Prostate gland (tissue), 2 donors: ENCODE data around the gene FBLIM1. TPM values are rescaled to one million over a fixed set of nuclear protein-coding genes. Genes with fewer than 3 reads are reported as not detected.

Source experiments
- DNase-seq: peaks from one replicate; pipeline ENCODE4 v3.0.0-alpha.2; 2019; ENCODE audit warnings: low spot score
- H3K27ac ChIP-seq, 2 donors: fragments of 200-600 bp; sonication (generic); 2 replicates each; pipeline ENCODE4 v1.5.1; 2017 to 2019
- H3K27me3 ChIP-seq: fragments of 200-600 bp; sonication (generic); replicated peaks from 2 replicates; pipeline ENCODE4 v1.5.1; 2019; ENCODE audit not compliant: insufficient read depth
- H3K36me3 ChIP-seq, 2 donors: fragments of 200-600 bp; sonication (generic); 1 replicate in 1 of 2; 2 replicates in 1 of 2; pipeline versions ENCODE4 v1.5.1 to v1.8.1; 2017 to 2019
- H3K4me1 ChIP-seq: fragments of 200-600 bp; sonication (generic); replicated peaks from 2 replicates; pipeline ENCODE4 v1.5.1; 2019
- H3K4me3 ChIP-seq, 2 donors: fragments of 200-600 bp; sonication (generic); 2 replicates each; pipeline ENCODE4 v1.5.1; 2017 to 2019
- H3K9me3 ChIP-seq: fragments of 200-600 bp; sonication (generic); 2 replicates; pipeline ENCODE4 v1.5.1; 2017
- CTCF ChIP-seq, 4 experiments: fragments of 200-600 bp in 2 of 4; fragments of 450-650 bp in 2 of 4; sonication (generic) in 2 of 4; IDR thresholded peaks; 1 replicate in 3 of 4; 2 replicates in 1 of 4; pipeline ENCODE4 v1.5.1; 2016 to 2019; ENCODE audit warnings: antibody characterized with exemption in 4 of 4, mild to moderate bottlenecking in 2 of 4, moderate library complexity in 2 of 4
- POLR2A ChIP-seq: fragments of 450-650 bp; IDR thresholded peaks from one replicate; pipeline ENCODE4 v1.6.1; 2016; ENCODE audit warnings: antibody characterized with exemption, mild to moderate bottlenecking
- POLR2AphosphoS5 ChIP-seq: sonication (generic); formaldehyde crosslinking; IDR thresholded peaks from one replicate; pipeline ENCODE4 v1.6.1; 2017; ENCODE audit warnings: antibody characterized with exemption
- WGBS: methylation state at CpG from one replicate; pipeline ENCODE4 v1.1.5; 2018; 5-methylcytosine and 5-hydroxymethylcytosine counted together
- intact Hi-C: fragments of 100-400 bp; cut with DNase I; formaldehyde crosslinking; loops from one replicate; pipeline ENCODE4 v1.14.2; 2022
- total RNA-seq, 2 donors: library from RNA; depleted of rRNA; stranded (reverse); fragments of >200 nt; gene quantifications; one replicate each; pipeline ENCODE4 v1.1.0, GENCODE V29; 2016

FBLIM1 gene
- total RNA-seq, 2 donors from 2014 or later: 33.1 to 111 TPM

- intact Hi-C loops: no loop called here
Measured at GRCh38 chr1:15733218-15733725, 25.3 kb upstream of the FBLIM1 start.

GRCh38 chr1:15733726-15734226, 24.8 kb upstream of the FBLIM1 start:
- H3K4me1 ChIP-seq: peaks cover 6% of the 10 kb centered on the region
- no peak overlapping the region for H3K27ac ChIP-seq
- DNase-seq: no peak
- H3K4me3 ChIP-seq: no peak overlapping the region
- H3K27me3 ChIP-seq: no peaks in the 10 kb centered on the region
- no peak for TF ChIP-seq POLR2A
- TF ChIP-seq CTCF (IDR thresholded peaks at IDR 0.05): no peak
- no peak for TF ChIP-seq POLR2AphosphoS5
- intact Hi-C loops: no loop called here
- 96% methylated on average over 25 of the region's 27 CpGs for WGBS
- peaks cover 0 to 16% of the 10 kb centered on the region in 2 donors for H3K36me3 ChIP-seq
- no peaks in the 10 kb centered on the region for H3K9me3 ChIP-seq

More at GRCh38 chr1:15733218-15733725, 25.3 kb upstream of the FBLIM1 start:
- Histone ChIP-seq H3K9me3 (no peaks in the 10 kb centered on the region), H3K27ac (no peak overlapping the region), H3K4me3 (no peak overlapping the region), H3K36me3 (peaks cover 0 to 16% of the 10 kb centered on the region in 2 donors), H3K27me3 (no peaks in the 10 kb centered on the region), H3K4me1 (peaks cover 6% of the 10 kb centered on the region)
- TF ChIP-seq CTCF (IDR thresholded peaks at IDR 0.05) (no peak), POLR2A (no peak), POLR2AphosphoS5 (no peak)
- no peak for DNase-seq
- WGBS: 87% methylated on average over 9 of the region's 11 CpGs

GRCh38 chr1:15734296-15734695, 24.3 kb upstream of the FBLIM1 start:
- no peak overlapping the region for H3K4me3 ChIP-seq
- no peak for DNase-seq
- H3K4me1 ChIP-seq: peaks cover 6% of the 10 kb centered on the region
- 78% methylated on average over 13 of the region's 13 CpGs for WGBS
- no peak for TF ChIP-seq POLR2AphosphoS5
- TF ChIP-seq CTCF (IDR thresholded peaks at IDR 0.05): no peak
- no peak for TF ChIP-seq POLR2A
- H3K9me3 ChIP-seq: no peaks in the 10 kb centered on the region
- peaks cover 0 to 16% of the 10 kb centered on the region in 2 donors for H3K36me3 ChIP-seq
- no peaks in the 10 kb centered on the region for H3K27me3 ChIP-seq
- H3K27ac ChIP-seq: no peak overlapping the region
- intact Hi-C loops: no loop called here

GRCh38 chr1:15734901-15735300, 23.7 kb upstream of the FBLIM1 start:
- Histone ChIP-seq H3K36me3 (peaks cover 0 to 16% of the 10 kb centered on the region in 2 donors), H3K9me3 (no peaks in the 10 kb centered on the region), H3K4me3 (no peak overlapping the region), H3K27me3 (no peaks in the 10 kb centered on the region), H3K4me1 (peaks cover 6% of the 10 kb centered on the region), H3K27ac (no peak overlapping the region)
- intact Hi-C loops: no loop called here
- DNase-seq: no peak
- no peak for TF ChIP-seq CTCF (IDR thresholded peaks at IDR 0.05)
- TF ChIP-seq POLR2A: no peak
- TF ChIP-seq POLR2AphosphoS5: no peak
- 76% methylated on average over 17 of the region's 17 CpGs for WGBS

GRCh38 chr1:15735304-15736037, 23.1 kb upstream of the FBLIM1 start:
- no peak for DNase-seq
- intact Hi-C loops: no loop called here
- WGBS: 72% methylated on average over 12 of the region's 12 CpGs
- no peak overlapping the region for H3K4me3 ChIP-seq
- H3K9me3 ChIP-seq: no peaks in the 10 kb centered on the region
- peaks cover 6% of the 10 kb centered on the region for H3K4me1 ChIP-seq
- no peaks in the 10 kb centered on the region for H3K27me3 ChIP-seq
- no peak for TF ChIP-seq POLR2AphosphoS5
- no peak for TF ChIP-seq POLR2A
- no peak for TF ChIP-seq CTCF (IDR thresholded peaks at IDR 0.05)
- peaks cover 0 to 13% of the 10 kb centered on the region in 2 donors for H3K36me3 ChIP-seq
- no peak overlapping the region for H3K27ac ChIP-seq
